Natural killer cell (primary cell): ENCODE measurements around the gene DOCK4. TPM values are rescaled to one million over a fixed set of nuclear protein-coding genes. Genes with fewer than 3 reads are reported as not detected.

Experiments used
- ATAC-seq, 3 donors: fragments of 150-1000 bp in 2 of 3; fragments of 200-7000 bp in 1 of 3; cut with Tn5 transposase; 1 replicate in 1 of 3; 2 replicates in 2 of 3; pipeline ENCODE4 v1.10.0; 2021; ENCODE audit warnings: mild to moderate bottlenecking in 2 of 3, moderate library complexity in 2 of 3
- DNase-seq, 2 donors: peaks; one replicate each; pipeline versions ENCODE4 v3.0.0 to v3.0.0-alpha.2; 2013 to 2021; ENCODE audit warnings: mixed read lengths in 1 of 2
- H3K27ac ChIP-seq: one replicate; pipeline ENCODE4 v1.5.1; 2013; ENCODE audit warnings: mild to moderate bottlenecking, low read length
- H3K27me3 ChIP-seq: one replicate; pipeline ENCODE4 v1.6.1; 2013; ENCODE audit warnings: low read length; ENCODE audit not compliant: control insufficient read depth, insufficient read depth
- H3K36me3 ChIP-seq: one replicate; pipeline ENCODE4 v1.6.1; 2013; ENCODE audit warnings: low read length; ENCODE audit not compliant: control insufficient read depth, insufficient read depth
- H3K4me1 ChIP-seq: one replicate; pipeline ENCODE4 v1.6.1; 2013; ENCODE audit warnings: low read length; ENCODE audit not compliant: control insufficient read depth, insufficient read depth
- H3K4me3 ChIP-seq: one replicate; pipeline ENCODE4 v1.5.1; 2013; ENCODE audit warnings: low read length
- H3K9me3 ChIP-seq: one replicate; pipeline ENCODE4 v1.6.1; 2013; ENCODE audit warnings: low read length; ENCODE audit not compliant: control insufficient read depth, insufficient read depth
- H3K27ac Mint-ChIP-seq, 2 donors: one replicate each; pipeline ENCODE4 v1.8.0; 2022; ENCODE audit warnings: mild to moderate bottlenecking in 2 of 2, mixed read lengths in 2 of 2, moderate library complexity in 1 of 2
- H3K27me3 Mint-ChIP-seq, 2 donors: one replicate each; pipeline ENCODE4 v1.8.0; 2022; ENCODE audit warnings: low read depth in 2 of 2, mixed read lengths in 2 of 2
- H3K36me3 Mint-ChIP-seq: one replicate; pipeline ENCODE4 v1.8.0; 2022; ENCODE audit warnings: mixed read lengths
- H3K4me1 Mint-ChIP-seq, 2 donors: one replicate each; pipeline ENCODE4 v1.8.0; 2022; ENCODE audit warnings: mixed read lengths in 2 of 2
- H3K4me3 Mint-ChIP-seq: one replicate; pipeline ENCODE4 v1.8.0; 2022; ENCODE audit warnings: mild to moderate bottlenecking, moderate library complexity, mixed read lengths
- H3K9me3 Mint-ChIP-seq, 2 donors: one replicate each; pipeline ENCODE4 v1.8.0; 2022; ENCODE audit warnings: mixed read lengths in 2 of 2
- CTCF ChIP-seq: fragments of 200-600 bp; IDR thresholded peaks from one replicate; pipeline ENCODE4 v1.8.0; 2022; ENCODE audit warnings: antibody characterized with exemption
- WGBS: methylation state at CpG from one replicate; pipeline ENCODE4 v1.1.7; 2013; ENCODE audit warnings: missing lambda C conversion rate; ENCODE audit not compliant: insufficient coverage; 5-methylcytosine and 5-hydroxymethylcytosine counted together
- intact Hi-C: fragments of 100-400 bp; cut with micrococcal nuclease; formaldehyde crosslinking; loops from one replicate; pipeline ENCODE4 v1.14.2; 2022
- total RNA-seq, 4 donors: library from RNA; stranded (reverse); fragments of 120-200 nt in 1 of 4; gene quantifications; one replicate each; pipeline versions ENCODE4 v1.2.3 to v1.2.4, GENCODE V29; 2013 to 2022

Gene DOCK4
- total RNA-seq, 3 donors from 2014 or later (not counting 1 experiment from before 2014, with no cell fraction given), result 0.61 to 2.4 (median 0.89) TPM

GRCh38 chr7:111823826-111824225 is 382.4 kb downstream of the DOCK4 start:
- H3K4me3 Mint-ChIP-seq, result no peak overlapping the region
- WGBS, result 93% methylated on average over 2 of the region's 4 CpGs

DNA sequence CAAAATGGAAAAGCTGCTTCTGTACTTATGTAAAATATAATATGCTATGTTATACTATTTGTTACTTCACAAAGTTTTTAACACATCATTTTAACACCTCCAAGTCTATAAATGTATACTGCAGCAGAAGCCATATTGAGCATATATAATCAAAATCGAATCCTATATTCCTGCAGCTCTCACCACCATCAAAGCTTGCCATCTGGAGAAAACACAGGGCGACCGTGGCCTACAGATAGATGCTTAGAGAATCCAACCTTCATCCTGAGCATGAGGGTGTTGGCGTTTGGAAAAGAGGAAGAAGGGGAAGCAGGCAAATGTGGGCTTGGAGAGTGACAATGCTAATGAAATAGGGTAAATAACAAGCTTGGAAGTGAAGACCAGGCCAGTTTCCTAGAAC is 385.2 kb downstream of the DOCK4 start:
- Histone ChIP-seq H3K4me3 (no peak overlapping the region), H3K36me3 (no peaks in the 10 kb centered on the region), H3K9me3 (no peaks in the 10 kb centered on the region), H3K27me3 (no peaks in the 10 kb centered on the region), H3K4me1 (no peaks in the 10 kb centered on the region), H3K27ac (no peak overlapping the region)
- H3K27ac Mint-ChIP-seq, result no peak overlapping the region
- no peak for TF ChIP-seq CTCF
- no peak for DNase-seq
- intact Hi-C loops, result no loop called here
- no peaks in the 10 kb centered on the region for H3K4me1 Mint-ChIP-seq
- ATAC-seq, result no peak
- WGBS, result 81% methylated on average over 4 of the region's 4 CpGs
- H3K27me3 Mint-ChIP-seq, result no peaks in the 10 kb centered on the region
- peaks cover 2 to 3% of the 10 kb centered on the region in 2 donors for H3K9me3 Mint-ChIP-seq
- H3K36me3 Mint-ChIP-seq, result no peaks in the 10 kb centered on the region
- H3K4me3 Mint-ChIP-seq, result no peak overlapping the region

More at GRCh38 chr7:111823826-111824225, 382.4 kb downstream of the DOCK4 start:
- Histone ChIP-seq H3K4me3 (no peak overlapping the region), H3K36me3 (no peaks in the 10 kb centered on the region), H3K4me1 (no peaks in the 10 kb centered on the region), H3K9me3 (no peaks in the 10 kb centered on the region), H3K27ac (no peak overlapping the region), H3K27me3 (no peaks in the 10 kb centered on the region)
- peaks cover 2 to 3% of the 10 kb centered on the region in 2 donors for H3K9me3 Mint-ChIP-seq
- no peak for ATAC-seq
- H3K27ac Mint-ChIP-seq, result no peak overlapping the region
- no peak for TF ChIP-seq CTCF
- no peaks in the 10 kb centered on the region for H3K27me3 Mint-ChIP-seq
- intact Hi-C loops, result no loop called here
- no peaks in the 10 kb centered on the region for H3K4me1 Mint-ChIP-seq
- H3K36me3 Mint-ChIP-seq, result no peaks in the 10 kb centered on the region
- DNase-seq, result no peak

DNA sequence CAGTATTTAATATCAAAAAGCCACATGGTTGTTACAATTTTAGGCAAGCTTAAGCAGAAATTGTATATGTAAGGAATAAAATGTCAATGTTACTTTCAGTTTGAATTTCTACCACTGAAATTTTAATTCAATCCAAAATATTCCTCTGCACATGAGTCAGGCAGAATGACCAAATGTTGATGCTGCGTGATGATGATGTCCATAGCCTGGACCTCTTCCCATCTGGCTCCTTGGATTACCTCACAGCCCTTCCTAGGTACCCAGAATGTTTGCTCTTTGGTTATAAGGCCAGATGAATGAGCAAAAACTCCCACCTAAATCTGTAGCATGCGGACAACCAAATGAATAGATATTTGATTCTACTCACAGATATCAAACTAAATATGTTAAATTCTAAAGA is 385.6 kb downstream of the DOCK4 start:
- Mint-ChIP-seq H3K4me3 (no peak overlapping the region), H3K9me3 (peaks cover 0 to 2% of the 10 kb centered on the region in 2 donors), H3K27me3 (no peaks in the 10 kb centered on the region), H3K27ac (no peak overlapping the region), H3K4me1 (no peaks in the 10 kb centered on the region), H3K36me3 (no peaks in the 10 kb centered on the region)
- no peak for TF ChIP-seq CTCF
- ATAC-seq (no peak), DNase-seq (no peak)
- WGBS, result 100% methylated on average over 1 of the region's 2 CpGs
- Histone ChIP-seq H3K36me3 (no peaks in the 10 kb centered on the region), H3K27ac (no peak overlapping the region), H3K4me3 (no peak overlapping the region), H3K9me3 (no peaks in the 10 kb centered on the region), H3K27me3 (no peaks in the 10 kb centered on the region), H3K4me1 (no peaks in the 10 kb centered on the region)
- intact Hi-C loops, result no loop called here

DNA sequence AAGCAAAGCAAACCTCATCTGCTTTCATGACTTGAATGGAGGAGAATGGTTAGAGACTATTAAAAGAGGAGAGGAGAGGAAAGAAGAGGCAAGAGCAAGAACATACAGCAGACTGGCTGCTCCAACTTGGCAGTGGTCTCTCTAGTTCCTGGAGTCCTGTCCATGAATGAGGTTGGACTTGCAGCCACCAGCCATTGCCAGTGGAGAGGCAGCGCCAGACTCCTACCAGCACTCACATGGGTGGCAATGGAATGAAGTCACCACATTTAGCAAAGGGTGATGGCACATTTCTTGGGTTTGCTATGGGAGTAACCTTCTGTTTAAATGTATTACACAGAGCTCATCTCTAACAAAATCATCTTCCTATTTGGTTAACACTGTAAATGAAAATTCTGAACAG is 386.1 kb downstream of the DOCK4 start:
- no peaks in the 10 kb centered on the region for H3K36me3 Mint-ChIP-seq
- no peak overlapping the region for H3K4me3 ChIP-seq
- H3K27ac Mint-ChIP-seq, result no peak overlapping the region
- WGBS, result 93% methylated on average over 1 of the region's 1 CpG
- H3K27ac ChIP-seq, result no peak overlapping the region
- no peaks in the 10 kb centered on the region for H3K27me3 Mint-ChIP-seq
- no peaks in the 10 kb centered on the region for H3K36me3 ChIP-seq
- intact Hi-C loops, result no loop called here
- DNase-seq (no peak), ATAC-seq (no peak)
- H3K27me3 ChIP-seq, result no peaks in the 10 kb centered on the region
- no peak overlapping the region for H3K4me3 Mint-ChIP-seq
- H3K9me3 ChIP-seq, result no peaks in the 10 kb centered on the region
- no peaks in the 10 kb centered on the region for H3K4me1 ChIP-seq
- no peaks in the 10 kb centered on the region for H3K4me1 Mint-ChIP-seq
- H3K9me3 Mint-ChIP-seq, result peaks cover 0 to 2% of the 10 kb centered on the region in 2 donors
- no peak for TF ChIP-seq CTCF
